ENCODE data around the gene RPH3AL. TPM values are rescaled to one million over a fixed set of nuclear protein-coding genes. Genes with fewer than 3 reads are reported as not detected.

RPH3AL gene
- total and polyA plus RNA-seq, 10 of the 15 experiments (the other 5 are each of a cell fraction or from before 2014, with no cell fraction given), result 0.04 to 1.2 (median 0.47) TPM; not detected in 2

DNA sequence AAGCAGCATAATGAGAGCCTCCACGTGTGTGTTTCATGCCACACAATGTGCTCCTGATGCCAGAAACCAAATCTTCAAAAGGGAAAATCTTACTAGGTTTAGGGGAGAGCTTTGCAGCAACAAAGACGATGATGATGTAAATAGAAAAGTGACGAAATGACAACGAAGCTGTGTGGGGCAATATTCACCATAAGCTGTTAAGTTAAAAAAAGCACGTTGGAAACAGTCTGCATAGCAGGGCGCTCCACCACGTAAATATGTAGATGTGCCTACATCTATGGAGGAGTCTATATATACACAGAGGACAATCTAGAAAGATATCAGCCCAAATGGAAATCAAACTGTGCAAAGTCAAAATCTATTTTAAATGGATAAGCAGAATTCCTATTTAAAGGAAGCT, 61.0 kb downstream of the RPH3AL start:
- no peaks in the 10 kb centered on the region for H3K79me2 ChIP-seq (ENCODE audit: control insufficient read depth, insufficient read depth, low read length)
- no peak overlapping the region for H3K4me2 ChIP-seq (ENCODE audit: control insufficient read depth, insufficient read depth)
- FAIRE-seq (no peak), DNase-seq (ENCODE audit: low read depth, low spot score) (no peak), ATAC-seq (no peak)
- no peaks in the 10 kb centered on the region; a peak in 1 of 4 replicates for H3K27me3 ChIP-seq (replicated peaks in 1 of 2; ENCODE audit: control insufficient read depth in 2 of 2, insufficient read depth in 2 of 2, low read length in 1 of 2)
- in situ Hi-C loops (cut with MboI), result no loop called here
- 9% methylated on average over 7 of the region's 7 CpGs for WGBS (ENCODE audit: insufficient coverage, insufficient replicate concordance, low lambda C conversion rate, missing lambda C conversion rate)
- intact Hi-C loops (cut with micrococcal nuclease; ENCODE audit: unreplicated experiment), result no loop called here
- ChIA-PET RAD21 (ENCODE audit: unreplicated experiment) (no interaction called here), CTCF (no interaction called here), POLR2A (no interaction called here), SMC1A (ENCODE audit: uncharacterized antibody, unreplicated experiment) (no interaction called here)
- no peaks in the 10 kb centered on the region for H4K20me1 ChIP-seq (ENCODE audit: control insufficient read depth, insufficient read depth)
- no peak overlapping the region for H3K9ac ChIP-seq (ENCODE audit: control insufficient read depth, insufficient read depth, low read length)
- no peak overlapping the region for H3K27ac ChIP-seq (ENCODE audit: control insufficient read depth, insufficient read depth)
- no TSS peak for BruUV-seq (replicated peaks)
- H3K4me1 ChIP-seq (ENCODE audit: control insufficient read depth, insufficient read depth, low read length), result no peaks in the 10 kb centered on the region
- no peak for TF ChIP-seq FOXK2 (IDR thresholded peaks at IDR 0.05)
- no peak for TF ChIP-seq SIN3A (IDR thresholded peaks at IDR 0.05; ENCODE audit: low read depth, low read length)
- TF ChIP-seq PAX5 (IDR thresholded peaks at IDR 0.05; ENCODE audit: borderline replicate concordance, low read depth, low read length), result no peak
- TF ChIP-seq ZNF217 (IDR thresholded peaks at IDR 0.05), result no peak
- no peak for TF ChIP-seq ZZZ3 (IDR thresholded peaks at IDR 0.05; ENCODE audit: control insufficient read depth, insufficient read length, low read depth)
- H2AFZ ChIP-seq (ENCODE audit: control insufficient read depth, low read depth, low read length), result no peak overlapping the region
- no peaks in the 10 kb centered on the region for H3K36me3 ChIP-seq (ENCODE audit: control insufficient read depth in 2 of 2, insufficient read depth in 2 of 2, low read length in 1 of 2)
- H3K4me3 ChIP-seq, result no peak overlapping the region
- H3K9me3 ChIP-seq (replicated peaks; ENCODE audit: control insufficient read depth, insufficient read depth, low read length), result no peaks in the 10 kb centered on the region

DNA sequence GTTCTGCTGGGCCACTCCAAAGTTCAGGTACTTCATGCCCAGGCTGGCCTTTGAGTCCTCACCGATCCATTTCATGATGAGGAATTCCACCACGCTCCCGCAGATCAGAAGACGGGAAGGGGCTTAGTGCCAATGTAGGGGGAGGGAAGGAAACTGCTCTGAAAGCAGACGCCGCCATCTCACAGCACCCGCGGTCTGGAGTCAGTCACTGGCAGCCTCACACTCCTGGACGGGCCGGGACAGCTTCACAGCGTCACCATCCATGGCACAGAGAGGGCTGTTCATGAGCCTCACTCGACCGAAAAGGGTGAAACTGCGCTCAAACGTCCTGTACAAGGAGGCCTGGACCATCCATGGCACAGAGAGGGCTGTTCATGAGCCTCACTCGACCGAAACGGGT, 62.0 kb downstream of the RPH3AL start:
- H3K27ac ChIP-seq (ENCODE audit: control insufficient read depth, insufficient read depth), result no peak overlapping the region
- H3K4me2 ChIP-seq (ENCODE audit: control insufficient read depth, insufficient read depth), result no peak overlapping the region
- POLR2A ChIA-PET, result no interaction called here
- RAD21 ChIA-PET (ENCODE audit: unreplicated experiment), result no interaction called here
- CTCF ChIA-PET, result no interaction called here
- in situ Hi-C loops (cut with MboI), result no loop called here
- no peak overlapping the region for H3K9ac ChIP-seq (ENCODE audit: control insufficient read depth, insufficient read depth, low read length)
- H3K79me2 ChIP-seq (ENCODE audit: control insufficient read depth, insufficient read depth, low read length), result no peaks in the 10 kb centered on the region
- no peaks in the 10 kb centered on the region for H3K36me3 ChIP-seq (ENCODE audit: control insufficient read depth in 2 of 2, insufficient read depth in 2 of 2, low read length in 1 of 2)
- no peaks in the 10 kb centered on the region; a peak in 1 of 4 replicates for H3K27me3 ChIP-seq (replicated peaks in 1 of 2; ENCODE audit: control insufficient read depth in 2 of 2, insufficient read depth in 2 of 2, low read length in 1 of 2)
- intact Hi-C loops (cut with micrococcal nuclease; ENCODE audit: unreplicated experiment), result no loop called here
- no peak for TF ChIP-seq FOS (IDR thresholded peaks at IDR 0.05; ENCODE audit: borderline replicate concordance, extremely low read depth, insufficient read length)
- TF ChIP-seq, protein P1, sequence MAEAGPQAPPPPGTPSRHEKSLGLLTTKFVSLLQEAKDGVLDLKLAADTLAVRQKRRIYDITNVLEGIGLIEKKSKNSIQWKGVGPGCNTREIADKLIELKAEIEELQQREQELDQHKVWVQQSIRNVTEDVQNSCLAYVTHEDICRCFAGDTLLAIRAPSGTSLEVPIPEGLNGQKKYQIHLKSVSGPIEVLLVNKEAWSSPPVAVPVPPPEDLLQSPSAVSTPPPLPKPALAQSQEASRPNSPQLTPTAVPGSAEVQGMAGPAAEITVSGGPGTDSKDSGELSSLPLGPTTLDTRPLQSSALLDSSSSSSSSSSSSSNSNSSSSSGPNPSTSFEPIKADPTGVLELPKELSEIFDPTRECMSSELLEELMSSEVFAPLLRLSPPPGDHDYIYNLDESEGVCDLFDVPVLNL (IDR thresholded peaks at IDR 0.05; ENCODE audit: low read depth, low read length), result no peak
- H4K20me1 ChIP-seq (ENCODE audit: control insufficient read depth, insufficient read depth), result no peaks in the 10 kb centered on the region
- H3K4me3 ChIP-seq, result no peak overlapping the region
- SMC1A ChIA-PET (ENCODE audit: uncharacterized antibody, unreplicated experiment), result no interaction called here
- no peak for ATAC-seq
- DNase-seq (ENCODE audit: low read depth, low spot score), result no peak
- no peaks in the 10 kb centered on the region for H3K9me3 ChIP-seq (replicated peaks; ENCODE audit: control insufficient read depth, insufficient read depth, low read length)
- no peak overlapping the region for H2AFZ ChIP-seq (ENCODE audit: control insufficient read depth, low read depth, low read length)
- FAIRE-seq, result no peak
- H3K4me1 ChIP-seq (ENCODE audit: control insufficient read depth, insufficient read depth, low read length), result no peaks in the 10 kb centered on the region
- no TSS peak for BruUV-seq (replicated peaks)
- WGBS (ENCODE audit: insufficient coverage, insufficient replicate concordance, low lambda C conversion rate, missing lambda C conversion rate), result 53% methylated on average over 18 of the region's 18 CpGs
